GM12878 (cell line): ENCODE results near the gene MPV17L. TPM values are rescaled to one million over a fixed set of nuclear protein-coding genes. Genes with fewer than 3 reads are reported as not detected.

ENCODE experiments used
- ATAC-seq: fragments of 200-7000 bp; cut with Tn5 transposase; 3 replicates; pipeline ENCODE4 v1.9.1; 2020; ENCODE audit warnings: mild to moderate bottlenecking, moderate library complexity
- BruUV-seq: library from RNA; stranded (reverse); fragments of 400-500 nt; replicated peaks from 2 replicates; lab custom pipeline; 2021; lab: Mats Ljungman, UMichigan
- CTCF ChIA-PET: fragments of 300-600 bp; sonication (Branson Sonifier 250); formaldehyde crosslinking; extraction: SDS; loops from one replicate; lab custom pipeline; 2021; ENCODE audit warnings: inconsistent platforms; lab: Yijun Ruan, JAX
- POLR2A ChIA-PET: fragments of 350-600 bp; formaldehyde crosslinking; extraction: SDS; loops from one replicate; lab custom pipeline; 2021; ENCODE audit warnings: inconsistent platforms; lab: Charles Lee
- RAD21 ChIA-PET: fragments of 300-600 bp; sonication (Branson Sonifier 250); formaldehyde crosslinking; loops from one replicate; lab custom pipeline; 2023; ENCODE audit warnings: antibody characterized with exemption; ENCODE audit not compliant: unreplicated experiment; lab: Charles Lee
- SMC1A ChIA-PET: fragments of 300-600 bp; sonication (Branson Sonifier 250); formaldehyde crosslinking; loops from one replicate; lab custom pipeline; 2023; ENCODE audit not compliant: unreplicated experiment, uncharacterized antibody; lab: Charles Lee
- DNase-seq: peaks from one replicate; pipeline ENCODE4 v3.0.0-alpha.2; 2011; ENCODE audit warnings: low read depth, low spot score
- FAIRE-seq: peaks from 3 replicates; lab custom pipeline; 2011; peaks lifted over from hg19 to GRCh38; lab: Jason Lieb, UNC
- H2AFZ ChIP-seq: 2 replicates; pipeline ENCODE4 v1.6.0; 2011; ENCODE audit warnings: low read depth, low read length, control low read depth; ENCODE audit not compliant: control insufficient read depth
- H3K27ac ChIP-seq: 2 replicates; pipeline ENCODE4 v1.5.1; 2011; ENCODE audit warnings: control low read depth; ENCODE audit not compliant: control insufficient read depth, insufficient read depth
- H3K27me3 ChIP-seq, 2 experiments: replicated peaks in 1 of 2; 2 replicates each; pipeline versions ENCODE4 v1.6.0 to v1.6.1; 2011; ENCODE audit warnings: low read length in 1 of 2; ENCODE audit not compliant: control insufficient read depth in 2 of 2, insufficient read depth in 2 of 2
- H3K36me3 ChIP-seq, 2 experiments: 2 replicates each; pipeline ENCODE4 v1.5.1; 2011; ENCODE audit warnings: low read length in 1 of 2; ENCODE audit not compliant: control insufficient read depth in 2 of 2, insufficient read depth in 2 of 2
- H3K4me1 ChIP-seq: 2 replicates; pipeline ENCODE4 v1.6.1; 2011; ENCODE audit warnings: mild to moderate bottlenecking, low read length, moderate library complexity, mixed read lengths; ENCODE audit not compliant: control insufficient read depth, insufficient read depth
- H3K4me2 ChIP-seq: 2 replicates; pipeline ENCODE4 v1.6.0; 2011; ENCODE audit warnings: control low read depth; ENCODE audit not compliant: control insufficient read depth, insufficient read depth
- H3K4me3 ChIP-seq: fragments of 200-600 bp; sonication (generic); 2 replicates; pipeline ENCODE4 v1.5.1; 2016
- H3K79me2 ChIP-seq: 2 replicates; pipeline ENCODE4 v1.6.0; 2011; ENCODE audit warnings: low read length; ENCODE audit not compliant: control insufficient read depth, insufficient read depth
- H3K9ac ChIP-seq: 2 replicates; pipeline ENCODE4 v1.8.0; 2011; ENCODE audit warnings: low read length, control low read depth, mixed read lengths; ENCODE audit not compliant: control insufficient read depth, insufficient read depth
- H3K9me3 ChIP-seq: replicated peaks from 3 replicates; pipeline ENCODE4 v1.5.1; 2011; ENCODE audit warnings: mild to moderate bottlenecking, low read length; ENCODE audit not compliant: control insufficient read depth, insufficient read depth
- H4K20me1 ChIP-seq: 2 replicates; pipeline ENCODE4 v1.6.0; 2011; ENCODE audit not compliant: control insufficient read depth, insufficient read depth
- CEBPB ChIP-seq, 2 experiments: fragments of 150-350 bp in 1 of 2; IDR thresholded peaks; 2 replicates each; pipeline ENCODE4 v1.6.1; 2012 to 2014; ENCODE audit warnings: low read depth in 2 of 2, low read length in 2 of 2, borderline replicate concordance in 1 of 2, inconsistent platforms in 1 of 2
- HDAC6 ChIP-seq: fragments of 200-600 bp; sonication (generic); IDR thresholded peaks from one replicate; pipeline ENCODE4 v1.8.0; 2017; ENCODE audit warnings: antibody characterized with exemption; ENCODE audit not compliant: unreplicated experiment
- LARP7 ChIP-seq: fragments of 450-650 bp; IDR thresholded peaks from 2 replicates; pipeline ENCODE4 v1.6.1; 2017; ENCODE audit warnings: mild to moderate bottlenecking
- NFXL1 ChIP-seq: fragments of 450-650 bp; IDR thresholded peaks from 2 replicates; pipeline ENCODE4 v1.6.1; 2017; ENCODE audit warnings: antibody characterized with exemption, mild to moderate bottlenecking, borderline replicate concordance
- RBBP5 ChIP-seq: fragments of 200-600 bp; sonication (generic); conservative IDR thresholded peaks from 2 replicates; pipeline ENCODE4 v1.6.1; 2016
- YBX1 ChIP-seq: fragments of 450-650 bp; IDR thresholded peaks from 2 replicates; pipeline ENCODE4 v1.6.1; 2016; ENCODE audit warnings: antibody characterized with exemption
- ZNF217 ChIP-seq: fragments of 450-650 bp; IDR thresholded peaks from 2 replicates; pipeline ENCODE4 v1.6.1; 2017; ENCODE audit warnings: antibody characterized with exemption, mild to moderate bottlenecking
- WGBS: methylation state at CpG from one replicate; pipeline ENCODE4 v1.1.6; 2016; ENCODE audit warnings: low lambda C conversion rate; ENCODE audit not compliant: insufficient replicate concordance, insufficient coverage; ENCODE audit errors: missing lambda C conversion rate; 5-methylcytosine and 5-hydroxymethylcytosine counted together
- in situ Hi-C: fragments of 300-500 bp; cut with MboI; formaldehyde crosslinking; loops from 9 replicates; pipeline ENCODE4 v1.14.3; 2018; ENCODE audit warnings: mixed read lengths
- intact Hi-C: fragments of 100-400 bp; cut with micrococcal nuclease; formaldehyde crosslinking; loops from one replicate; pipeline ENCODE4 v1.14.2; 2022; ENCODE audit not compliant: unreplicated experiment
- polyA plus RNA-seq, 11 experiments: library from polyadenylated mRNA; depleted of rRNA in 4 of 11; unstranded in 6 of 11; stranded (reverse) in 5 of 11; fragments of >200 nt; fragmentation: Nextera tagmentation in 4 of 11; fragmentation: Illumina TruSeq in 1 of 11; extraction: Ambion mirVana in 4 of 11; extraction: Trizol in 1 of 11; gene quantifications; 1 replicate in 1 of 11; 2 replicates in 10 of 11; pipeline versions ENCODE4 v1.2.1 to v1.2.3, GENCODE V29; 2011 to 2016; ENCODE audit warnings: inconsistent platforms in 2 of 11, missing spikeins in 2 of 11, low read depth in 1 of 11
- total RNA-seq, 4 experiments: library from RNA; depleted of rRNA in 3 of 4; stranded (reverse); fragments of >200 nt in 3 of 4; fragmentation: Illumina TruSeq in 1 of 4; extraction: Trizol in 1 of 4; gene quantifications; 2 replicates each; pipeline versions ENCODE4 v1.2.1 to v1.2.3, GENCODE V29; 2013 to 2021
- TF ChIP-seq, protein P1 (sequence below): fragments of 450-650 bp; IDR thresholded peaks from 2 replicates; pipeline ENCODE4 v1.6.1; 2017; ENCODE audit warnings: mild to moderate bottlenecking, low read depth, inconsistent platforms; ENCODE audit not compliant: poor library complexity, severe bottlenecking
- TF ChIP-seq, protein P2 (sequence below): IDR thresholded peaks from 2 replicates; pipeline ENCODE4 v1.6.1; 2012; ENCODE audit warnings: low read depth, low read length, improper control_type of control experiment
- TF ChIP-seq, protein P3 (sequence below): IDR thresholded peaks from 2 replicates; pipeline ENCODE4 v1.6.1; 2012; ENCODE audit warnings: low read depth, low read length, improper control_type of control experiment
- TF ChIP-seq, protein P4 (sequence below): IDR thresholded peaks from 2 replicates; pipeline ENCODE4 v1.6.1; 2011; ENCODE audit warnings: low read depth, mild to moderate bottlenecking, low read length, moderate library complexity, borderline replicate concordance; ENCODE audit errors: extremely low read depth
- TF ChIP-seq, protein P5 (sequence below): fragments of 450-650 bp; IDR thresholded peaks from 2 replicates; pipeline ENCODE4 v1.6.1; 2018; ENCODE audit warnings: mild to moderate bottlenecking, low read depth, moderate library complexity; ENCODE audit not compliant: partially characterized antibody

Gene MPV17L
- total and polyA plus RNA-seq, 10 of the 15 experiments (the other 5 are each of a cell fraction or from before 2014, with no cell fraction given), result 0.02 to 0.10 (median 0.05) TPM; not detected in 5

DNA sequence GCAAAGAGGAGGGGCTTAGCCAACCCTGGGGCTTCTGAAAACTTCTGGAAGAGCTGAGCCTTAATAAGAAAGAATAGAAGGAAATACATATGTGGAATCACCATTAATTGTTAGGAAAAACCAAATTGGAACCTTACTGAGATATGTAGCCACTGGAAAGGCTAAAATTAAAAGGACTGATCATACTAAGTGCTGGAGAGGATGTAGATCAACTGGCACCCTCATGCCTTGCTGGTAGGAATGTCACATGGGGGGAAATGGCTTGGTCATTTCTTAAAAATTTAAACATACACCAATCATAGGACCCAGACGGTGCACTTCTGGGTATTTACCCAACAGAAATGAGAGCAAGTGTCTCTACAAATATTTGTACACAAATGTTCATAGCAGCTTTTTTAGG is 49.9 kb downstream of the MPV17L start (continued):
- TF ChIP-seq, protein P1, sequence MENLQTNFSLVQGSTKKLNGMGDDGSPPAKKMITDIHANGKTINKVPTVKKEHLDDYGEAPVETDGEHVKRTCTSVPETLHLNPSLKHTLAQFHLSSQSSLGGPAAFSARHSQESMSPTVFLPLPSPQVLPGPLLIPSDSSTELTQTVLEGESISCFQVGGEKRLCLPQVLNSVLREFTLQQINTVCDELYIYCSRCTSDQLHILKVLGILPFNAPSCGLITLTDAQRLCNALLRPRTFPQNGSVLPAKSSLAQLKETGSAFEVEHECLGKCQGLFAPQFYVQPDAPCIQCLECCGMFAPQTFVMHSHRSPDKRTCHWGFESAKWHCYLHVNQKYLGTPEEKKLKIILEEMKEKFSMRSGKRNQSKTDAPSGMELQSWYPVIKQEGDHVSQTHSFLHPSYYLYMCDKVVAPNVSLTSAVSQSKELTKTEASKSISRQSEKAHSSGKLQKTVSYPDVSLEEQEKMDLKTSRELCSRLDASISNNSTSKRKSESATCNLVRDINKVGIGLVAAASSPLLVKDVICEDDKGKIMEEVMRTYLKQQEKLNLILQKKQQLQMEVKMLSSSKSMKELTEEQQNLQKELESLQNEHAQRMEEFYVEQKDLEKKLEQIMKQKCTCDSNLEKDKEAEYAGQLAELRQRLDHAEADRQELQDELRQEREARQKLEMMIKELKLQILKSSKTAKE, result no peak
- TF ChIP-seq, protein P2, sequence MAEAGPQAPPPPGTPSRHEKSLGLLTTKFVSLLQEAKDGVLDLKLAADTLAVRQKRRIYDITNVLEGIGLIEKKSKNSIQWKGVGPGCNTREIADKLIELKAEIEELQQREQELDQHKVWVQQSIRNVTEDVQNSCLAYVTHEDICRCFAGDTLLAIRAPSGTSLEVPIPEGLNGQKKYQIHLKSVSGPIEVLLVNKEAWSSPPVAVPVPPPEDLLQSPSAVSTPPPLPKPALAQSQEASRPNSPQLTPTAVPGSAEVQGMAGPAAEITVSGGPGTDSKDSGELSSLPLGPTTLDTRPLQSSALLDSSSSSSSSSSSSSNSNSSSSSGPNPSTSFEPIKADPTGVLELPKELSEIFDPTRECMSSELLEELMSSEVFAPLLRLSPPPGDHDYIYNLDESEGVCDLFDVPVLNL, result no peak
- TF ChIP-seq CEBPB (IDR thresholded peaks at IDR 0.05; ENCODE audit: borderline replicate concordance in 1 of 2, low read depth in 2 of 2, low read length in 2 of 2), result no peak
- TF ChIP-seq, protein P3, sequence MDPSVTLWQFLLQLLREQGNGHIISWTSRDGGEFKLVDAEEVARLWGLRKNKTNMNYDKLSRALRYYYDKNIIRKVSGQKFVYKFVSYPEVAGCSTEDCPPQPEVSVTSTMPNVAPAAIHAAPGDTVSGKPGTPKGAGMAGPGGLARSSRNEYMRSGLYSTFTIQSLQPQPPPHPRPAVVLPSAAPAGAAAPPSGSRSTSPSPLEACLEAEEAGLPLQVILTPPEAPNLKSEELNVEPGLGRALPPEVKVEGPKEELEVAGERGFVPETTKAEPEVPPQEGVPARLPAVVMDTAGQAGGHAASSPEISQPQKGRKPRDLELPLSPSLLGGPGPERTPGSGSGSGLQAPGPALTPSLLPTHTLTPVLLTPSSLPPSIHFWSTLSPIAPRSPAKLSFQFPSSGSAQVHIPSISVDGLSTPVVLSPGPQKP, result no peak
- TF ChIP-seq ZNF217, result no peak

DNA sequence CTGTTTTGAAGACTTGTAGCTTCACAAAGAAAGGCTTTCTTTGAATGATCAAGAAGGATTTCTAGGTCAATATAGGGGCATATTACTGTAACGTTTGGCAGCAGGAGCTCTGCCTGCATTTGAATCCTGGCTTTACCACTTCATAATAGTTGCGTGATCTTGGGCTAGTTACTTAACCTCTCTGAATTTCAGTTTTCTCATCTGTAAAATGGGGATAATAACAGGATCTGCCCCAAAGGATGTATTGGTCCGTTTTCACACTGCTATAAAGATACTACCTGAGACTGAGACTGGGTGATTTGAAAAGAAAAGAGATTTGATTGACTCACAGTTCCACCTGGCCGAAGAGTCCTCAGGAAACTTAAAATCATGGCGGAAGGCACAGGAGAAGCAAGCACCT is 51.3 kb downstream of the MPV17L start:
- no peak overlapping the region for H3K9ac ChIP-seq
- no peak overlapping the region for H2AFZ ChIP-seq
- H3K4me1 ChIP-seq, result no peaks in the 10 kb centered on the region
- H3K4me3 ChIP-seq, result no peak overlapping the region
- ChIA-PET SMC1A (no interaction called here), CTCF (no interaction called here), POLR2A (no interaction called here), RAD21 (no interaction called here)
- H3K27me3 ChIP-seq, result no peaks in the 10 kb centered on the region
- no peak for DNase-seq
- in situ Hi-C loops (no loop called here), intact Hi-C loops (no loop called here)
- no peaks in the 10 kb centered on the region for H3K79me2 ChIP-seq
- FAIRE-seq, result no peak
- H3K4me2 ChIP-seq, result no peak overlapping the region
- H4K20me1 ChIP-seq, result no peaks in the 10 kb centered on the region
- no peaks in the 10 kb centered on the region; the same call in 2 of the 3 replicates for H3K9me3 ChIP-seq
- no peak overlapping the region for H3K27ac ChIP-seq
- 58% methylated on average over 5 of the region's 5 CpGs for WGBS
- BruUV-seq, result no TSS peak
- H3K36me3 ChIP-seq, result no peaks in the 10 kb centered on the region
- ATAC-seq, result no peak
- TF ChIP-seq, protein P4, sequence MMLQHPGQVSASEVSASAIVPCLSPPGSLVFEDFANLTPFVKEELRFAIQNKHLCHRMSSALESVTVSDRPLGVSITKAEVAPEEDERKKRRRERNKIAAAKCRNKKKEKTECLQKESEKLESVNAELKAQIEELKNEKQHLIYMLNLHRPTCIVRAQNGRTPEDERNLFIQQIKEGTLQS, result no peak
- TF ChIP-seq HDAC6 (no peak), NFXL1 (no peak), LARP7 (no peak), RBBP5 (no peak), YBX1 (no peak)
- TF ChIP-seq, protein P5, sequence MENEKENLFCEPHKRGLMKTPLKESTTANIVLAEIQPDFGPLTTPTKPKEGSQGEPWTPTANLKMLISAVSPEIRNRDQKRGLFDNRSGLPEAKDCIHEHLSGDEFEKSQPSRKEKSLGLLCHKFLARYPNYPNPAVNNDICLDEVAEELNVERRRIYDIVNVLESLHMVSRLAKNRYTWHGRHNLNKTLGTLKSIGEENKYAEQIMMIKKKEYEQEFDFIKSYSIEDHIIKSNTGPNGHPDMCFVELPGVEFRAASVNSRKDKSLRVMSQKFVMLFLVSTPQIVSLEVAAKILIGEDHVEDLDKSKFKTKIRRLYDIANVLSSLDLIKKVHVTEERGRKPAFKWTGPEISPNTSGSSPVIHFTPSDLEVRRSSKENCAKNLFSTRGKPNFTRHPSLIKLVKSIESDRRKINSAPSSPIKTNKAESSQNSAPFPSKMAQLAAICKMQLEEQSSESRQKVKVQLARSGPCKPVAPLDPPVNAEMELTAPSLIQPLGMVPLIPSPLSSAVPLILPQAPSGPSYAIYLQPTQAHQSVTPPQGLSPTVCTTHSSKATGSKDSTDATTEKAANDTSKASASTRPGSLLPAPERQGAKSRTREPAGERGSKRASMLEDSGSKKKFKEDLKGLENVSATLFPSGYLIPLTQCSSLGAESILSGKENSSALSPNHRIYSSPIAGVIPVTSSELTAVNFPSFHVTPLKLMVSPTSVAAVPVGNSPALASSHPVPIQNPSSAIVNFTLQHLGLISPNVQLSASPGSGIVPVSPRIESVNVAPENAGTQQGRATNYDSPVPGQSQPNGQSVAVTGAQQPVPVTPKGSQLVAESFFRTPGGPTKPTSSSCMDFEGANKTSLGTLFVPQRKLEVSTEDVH, result no peak
